ENCODE measurements around the gene GNG2. TPM values are rescaled to one million over a fixed set of nuclear protein-coding genes. Genes with fewer than 3 reads are reported as not detected.

The GNG2 gene
- total RNA-seq, 2 donors from 2014 or later = 5.9 to 6.3 TPM

GRCh38 chr14:51999084-51999483 lies 138.7 kb downstream of the GNG2 start:
- Histone ChIP-seq H3K4me3 (no peak overlapping the region), H3K36me3 (peaks cover 59% of the 10 kb centered on the region), H3K4me1 (peaks cover 0 to 36% of the 10 kb centered on the region in 2 donors), H3K27ac (no peak overlapping the region), H3K27me3 (no peaks in the 10 kb centered on the region), H3K9me3 (no peaks in the 10 kb centered on the region)
- TF ChIP-seq CTCF (IDR thresholded peaks at IDR 0.05) = no peak
- no peak for DNase-seq (ENCODE audit: low spot score)

- no peak for TF ChIP-seq CTCF (IDR thresholded peaks at IDR 0.05)
- Histone ChIP-seq H3K4me1 (peaks cover 0 to 38% of the 10 kb centered on the region in 2 donors), H3K36me3 (peaks cover 66% of the 10 kb centered on the region), H3K9me3 (no peaks in the 10 kb centered on the region), H3K27ac (no peak overlapping the region), H3K4me3 (no peak overlapping the region), H3K27me3 (no peaks in the 10 kb centered on the region)
- no peak for DNase-seq (ENCODE audit: low spot score)
Observed at GRCh38 chr14:52000019-52000582, 139.7 kb downstream of the GNG2 start.

- Histone ChIP-seq H3K27me3 (no peaks in the 10 kb centered on the region), H3K36me3 (peaks cover 68% of the 10 kb centered on the region), H3K27ac (no peak overlapping the region), H3K4me1 (peaks cover 0 to 43% of the 10 kb centered on the region in 2 donors), H3K4me3 (no peak overlapping the region), H3K9me3 (no peaks in the 10 kb centered on the region)
- TF ChIP-seq CTCF (IDR thresholded peaks at IDR 0.05) = no peak
- no peak for DNase-seq (ENCODE audit: low spot score)
Observed at GRCh38 chr14:52000696-52001095, 140.3 kb downstream of the GNG2 start.

GRCh38 chr14:52002542-52002941 lies 142.1 kb downstream of the GNG2 start:
- H3K4me3 ChIP-seq = no peak overlapping the region
- TF ChIP-seq CTCF (IDR thresholded peaks at IDR 0.05) = no peak
- no peak for DNase-seq (ENCODE audit: low spot score)
- peak overlapping the region; percentile 56 to 72 for H3K27ac ChIP-seq
- peaks cover 81% of the 10 kb centered on the region for H3K36me3 ChIP-seq
- H3K4me1 ChIP-seq = peaks cover 0 to 45% of the 10 kb centered on the region in 2 donors
- no peaks in the 10 kb centered on the region for H3K9me3 ChIP-seq
- H3K27me3 ChIP-seq = no peaks in the 10 kb centered on the region

GRCh38 chr14:52003324-52003723 lies 142.9 kb downstream of the GNG2 start:
- Histone ChIP-seq H3K27ac (peak overlapping the region; percentile 56 to 72), H3K9me3 (no peaks in the 10 kb centered on the region), H3K36me3 (peaks cover 82% of the 10 kb centered on the region), H3K4me1 (peaks cover 0 to 45% of the 10 kb centered on the region in 2 donors), H3K27me3 (no peaks in the 10 kb centered on the region), H3K4me3 (no peak overlapping the region)
- no peak for DNase-seq (ENCODE audit: low spot score)
- no peak for TF ChIP-seq CTCF (IDR thresholded peaks at IDR 0.05)

- Histone ChIP-seq H3K36me3 (peaks cover 92% of the 10 kb centered on the region), H3K9me3 (no peaks in the 10 kb centered on the region), H3K4me3 (no peak overlapping the region), H3K4me1 (peaks cover 0 to 40% of the 10 kb centered on the region in 2 donors), H3K27me3 (no peaks in the 10 kb centered on the region), H3K27ac (peak overlapping the region; percentile 41 to 50)
- no peak for DNase-seq (ENCODE audit: low spot score)
- no peak for TF ChIP-seq CTCF (IDR thresholded peaks at IDR 0.05)
Observed at GRCh38 chr14:52005625-52006024, 145.2 kb downstream of the GNG2 start.

All from right atrium auricular region (tissue), 2 donors.